ENCODE measurements around the gene SEMA6C.

SEMA6C gene

DNA sequence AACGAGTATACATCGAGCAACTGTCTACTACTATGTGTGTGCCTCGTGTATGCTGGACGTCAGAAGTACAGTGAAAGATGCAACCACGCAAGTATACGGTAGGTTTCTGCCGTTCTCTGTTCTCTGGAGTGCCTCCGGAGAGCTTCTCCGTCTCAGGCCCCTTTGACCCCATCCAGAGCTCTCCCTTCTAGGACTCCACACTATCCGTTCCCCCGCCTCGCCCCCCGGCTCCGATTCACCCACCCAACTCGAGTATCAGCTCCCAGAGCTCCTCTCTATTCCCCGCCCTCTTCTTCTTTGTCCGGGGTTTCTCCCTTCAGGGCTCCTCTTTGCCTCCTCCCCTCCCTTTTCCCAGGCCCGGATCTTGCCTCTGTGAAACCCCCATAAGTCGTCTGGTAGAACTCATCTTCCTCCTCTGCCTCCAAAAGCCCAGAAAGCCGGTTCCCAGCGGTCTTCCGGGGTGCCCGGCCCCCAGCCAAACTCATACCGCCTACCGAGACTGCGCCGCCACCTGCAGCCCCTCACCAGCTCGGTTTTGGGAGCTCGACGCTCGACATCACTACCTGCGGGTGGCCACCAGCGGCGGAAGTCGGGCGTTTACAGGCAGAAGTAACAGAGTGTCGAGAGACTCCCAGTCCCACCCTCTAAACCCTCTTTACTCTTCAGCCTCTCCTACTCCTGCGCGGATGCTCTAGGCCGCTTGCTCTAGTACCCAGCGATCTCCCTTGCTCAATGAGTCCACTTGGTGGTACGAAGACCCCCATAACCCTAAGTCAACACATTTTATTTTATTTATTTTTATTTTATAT, 43.4 kb upstream of the SEMA6C start, which contains the start of gene VPS72 (continued):
- TF ChIP-seq, protein P1, sequence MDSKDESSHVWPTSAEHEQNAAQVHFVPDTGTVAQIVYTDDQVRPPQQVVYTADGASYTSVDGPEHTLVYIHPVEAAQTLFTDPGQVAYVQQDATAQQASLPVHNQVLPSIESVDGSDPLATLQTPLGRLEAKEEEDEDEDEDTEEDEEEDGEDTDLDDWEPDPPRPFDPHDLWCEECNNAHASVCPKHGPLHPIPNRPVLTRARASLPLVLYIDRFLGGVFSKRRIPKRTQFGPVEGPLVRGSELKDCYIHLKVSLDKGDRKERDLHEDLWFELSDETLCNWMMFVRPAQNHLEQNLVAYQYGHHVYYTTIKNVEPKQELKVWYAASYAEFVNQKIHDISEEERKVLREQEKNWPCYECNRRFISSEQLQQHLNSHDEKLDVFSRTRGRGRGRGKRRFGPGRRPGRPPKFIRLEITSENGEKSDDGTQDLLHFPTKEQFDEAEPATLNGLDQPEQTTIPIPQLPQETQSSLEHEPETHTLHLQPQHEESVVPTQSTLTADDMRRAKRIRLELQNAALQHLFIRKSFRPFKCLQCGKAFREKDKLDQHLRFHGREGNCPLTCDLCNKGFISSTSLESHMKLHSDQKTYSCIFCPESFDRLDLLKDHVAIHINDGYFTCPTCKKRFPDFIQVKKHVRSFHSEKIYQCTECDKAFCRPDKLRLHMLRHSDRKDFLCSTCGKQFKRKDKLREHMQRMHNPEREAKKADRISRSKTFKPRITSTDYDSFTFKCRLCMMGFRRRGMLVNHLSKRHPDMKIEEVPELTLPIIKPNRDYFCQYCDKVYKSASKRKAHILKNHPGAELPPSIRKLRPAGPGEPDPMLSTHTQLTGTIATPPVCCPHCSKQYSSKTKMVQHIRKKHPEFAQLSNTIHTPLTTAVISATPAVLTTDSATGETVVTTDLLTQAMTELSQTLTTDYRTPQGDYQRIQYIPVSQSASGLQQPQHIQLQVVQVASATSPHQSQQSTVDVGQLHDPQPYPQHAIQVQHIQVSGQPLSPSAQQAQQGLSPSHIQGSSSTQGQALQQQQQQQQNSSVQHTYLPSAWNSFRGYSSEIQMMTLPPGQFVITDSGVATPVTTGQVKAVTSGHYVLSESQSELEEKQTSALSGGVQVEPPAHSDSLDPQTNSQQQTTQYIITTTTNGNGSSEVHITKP (tag by site-specific recombination; IDR thresholded peaks at IDR 0.05), result peak; percentile 62
- TF ChIP-seq, protein P2, sequence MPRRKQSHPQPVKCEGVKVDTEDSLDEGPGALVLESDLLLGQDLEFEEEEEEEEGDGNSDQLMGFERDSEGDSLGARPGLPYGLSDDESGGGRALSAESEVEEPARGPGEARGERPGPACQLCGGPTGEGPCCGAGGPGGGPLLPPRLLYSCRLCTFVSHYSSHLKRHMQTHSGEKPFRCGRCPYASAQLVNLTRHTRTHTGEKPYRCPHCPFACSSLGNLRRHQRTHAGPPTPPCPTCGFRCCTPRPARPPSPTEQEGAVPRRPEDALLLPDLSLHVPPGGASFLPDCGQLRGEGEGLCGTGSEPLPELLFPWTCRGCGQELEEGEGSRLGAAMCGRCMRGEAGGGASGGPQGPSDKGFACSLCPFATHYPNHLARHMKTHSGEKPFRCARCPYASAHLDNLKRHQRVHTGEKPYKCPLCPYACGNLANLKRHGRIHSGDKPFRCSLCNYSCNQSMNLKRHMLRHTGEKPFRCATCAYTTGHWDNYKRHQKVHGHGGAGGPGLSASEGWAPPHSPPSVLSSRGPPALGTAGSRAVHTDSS (tag by site-specific recombination; IDR thresholded peaks at IDR 0.05), result 0 out of 2 replicates have a peak, but pooled peaks have one; percentile 43
- 0 out of 2 replicates have a peak, but pooled peaks have one; percentile 42 for TF ChIP-seq OVOL3 (tag by site-specific recombination; IDR thresholded peaks at IDR 0.05)
- no peak for TF ChIP-seq EGR2 (tag by site-specific recombination; IDR thresholded peaks at IDR 0.05; ENCODE audit: low read depth)
- TF ChIP-seq, protein P3, sequence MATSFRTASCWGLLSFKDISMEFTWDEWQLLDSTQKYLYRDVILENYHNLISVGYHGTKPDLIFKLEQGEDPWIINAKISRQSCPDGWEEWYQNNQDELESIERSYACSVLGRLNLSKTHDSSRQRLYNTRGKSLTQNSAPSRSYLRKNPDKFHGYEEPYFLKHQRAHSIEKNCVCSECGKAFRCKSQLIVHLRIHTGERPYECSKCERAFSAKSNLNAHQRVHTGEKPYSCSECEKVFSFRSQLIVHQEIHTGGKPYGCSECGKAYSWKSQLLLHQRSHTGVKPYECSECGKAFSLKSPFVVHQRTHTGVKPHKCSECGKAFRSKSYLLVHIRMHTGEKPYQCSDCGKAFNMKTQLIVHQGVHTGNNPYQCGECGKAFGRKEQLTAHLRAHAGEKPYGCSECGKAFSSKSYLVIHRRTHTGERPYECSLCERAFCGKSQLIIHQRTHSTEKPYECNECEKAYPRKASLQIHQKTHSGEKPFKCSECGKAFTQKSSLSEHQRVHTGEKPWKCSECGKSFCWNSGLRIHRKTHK (tag by site-specific recombination; IDR thresholded peaks at IDR 0.05), result no peak
- no peak for TF ChIP-seq ZNF202 (tag by site-specific recombination; IDR thresholded peaks at IDR 0.05; ENCODE audit: borderline replicate concordance)
- TF ChIP-seq ZFP41 (tag by site-specific recombination; IDR thresholded peaks at IDR 0.05; ENCODE audit: borderline replicate concordance), result no peak
- TF ChIP-seq ZNF24 (tag by site-specific recombination; IDR thresholded peaks at IDR 0.05), result peak; percentile 87; the same call in 1 of the 2 replicates
- peak; percentile 92 for TF ChIP-seq ZEB2 (tag by site-specific recombination; IDR thresholded peaks at IDR 0.05)
- TF ChIP-seq ZNF560 (tag by site-specific recombination; IDR thresholded peaks at IDR 0.05; ENCODE audit: borderline replicate concordance), result no peak
- no peak for TF ChIP-seq SETDB1 (IDR thresholded peaks at IDR 0.05; ENCODE audit: insufficient read length, low read length)
- 0 out of 2 replicates have a peak, but pooled peaks have one; percentile 13 for TF ChIP-seq ZNF792 (tag by site-specific recombination; IDR thresholded peaks at IDR 0.05)
- TF ChIP-seq, protein P4, sequence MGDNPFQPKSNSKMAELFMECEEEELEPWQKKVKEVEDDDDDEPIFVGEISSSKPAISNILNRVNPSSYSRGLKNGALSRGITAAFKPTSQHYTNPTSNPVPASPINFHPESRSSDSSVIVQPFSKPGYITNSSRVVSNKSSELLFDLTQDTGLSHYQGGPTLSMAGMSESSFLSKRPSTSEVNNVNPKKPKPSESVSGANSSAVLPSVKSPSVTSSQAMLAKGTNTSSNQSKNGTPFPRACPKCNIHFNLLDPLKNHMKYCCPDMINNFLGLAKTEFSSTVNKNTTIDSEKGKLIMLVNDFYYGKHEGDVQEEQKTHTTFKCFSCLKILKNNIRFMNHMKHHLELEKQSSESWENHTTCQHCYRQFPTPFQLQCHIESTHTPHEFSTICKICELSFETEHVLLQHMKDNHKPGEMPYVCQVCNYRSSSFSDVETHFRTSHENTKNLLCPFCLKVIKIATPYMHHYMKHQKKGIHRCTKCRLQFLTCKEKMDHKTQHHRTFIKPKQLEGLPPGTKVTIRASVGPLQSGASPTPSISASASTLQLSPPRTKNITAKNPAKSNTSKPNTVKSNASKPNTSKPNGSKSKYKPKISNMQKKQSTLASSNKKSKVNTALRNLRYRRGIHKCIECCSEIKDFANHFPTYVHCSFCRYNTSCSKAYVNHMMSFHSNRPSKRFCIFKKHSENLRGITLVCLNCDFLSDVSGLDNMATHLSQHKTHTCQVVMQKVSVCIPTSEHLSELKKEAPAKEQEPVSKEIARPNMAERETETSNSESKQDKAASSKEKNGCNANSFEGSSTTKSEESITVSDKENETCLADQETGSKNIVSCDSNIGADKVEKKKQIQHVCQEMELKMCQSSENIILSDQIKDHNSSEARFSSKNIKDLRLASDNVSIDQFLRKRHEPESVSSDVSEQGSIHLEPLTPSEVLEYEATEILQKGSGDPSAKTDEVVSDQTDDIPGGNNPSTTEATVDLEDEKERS (tag by site-specific recombination; IDR thresholded peaks at IDR 0.05), result no peak
- TF ChIP-seq, protein P5, sequence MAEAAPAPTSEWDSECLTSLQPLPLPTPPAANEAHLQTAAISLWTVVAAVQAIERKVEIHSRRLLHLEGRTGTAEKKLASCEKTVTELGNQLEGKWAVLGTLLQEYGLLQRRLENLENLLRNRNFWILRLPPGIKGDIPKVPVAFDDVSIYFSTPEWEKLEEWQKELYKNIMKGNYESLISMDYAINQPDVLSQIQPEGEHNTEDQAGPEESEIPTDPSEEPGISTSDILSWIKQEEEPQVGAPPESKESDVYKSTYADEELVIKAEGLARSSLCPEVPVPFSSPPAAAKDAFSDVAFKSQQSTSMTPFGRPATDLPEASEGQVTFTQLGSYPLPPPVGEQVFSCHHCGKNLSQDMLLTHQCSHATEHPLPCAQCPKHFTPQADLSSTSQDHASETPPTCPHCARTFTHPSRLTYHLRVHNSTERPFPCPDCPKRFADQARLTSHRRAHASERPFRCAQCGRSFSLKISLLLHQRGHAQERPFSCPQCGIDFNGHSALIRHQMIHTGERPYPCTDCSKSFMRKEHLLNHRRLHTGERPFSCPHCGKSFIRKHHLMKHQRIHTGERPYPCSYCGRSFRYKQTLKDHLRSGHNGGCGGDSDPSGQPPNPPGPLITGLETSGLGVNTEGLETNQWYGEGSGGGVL (tag by site-specific recombination; IDR thresholded peaks at IDR 0.05), result peak; percentile 40; the same call in 1 of the 2 replicates
- 0 out of 2 replicates have a peak, but pooled peaks have one; percentile 48 for TF ChIP-seq ZFP69B (tag by site-specific recombination; IDR thresholded peaks at IDR 0.05)
- TF ChIP-seq, protein P6, sequence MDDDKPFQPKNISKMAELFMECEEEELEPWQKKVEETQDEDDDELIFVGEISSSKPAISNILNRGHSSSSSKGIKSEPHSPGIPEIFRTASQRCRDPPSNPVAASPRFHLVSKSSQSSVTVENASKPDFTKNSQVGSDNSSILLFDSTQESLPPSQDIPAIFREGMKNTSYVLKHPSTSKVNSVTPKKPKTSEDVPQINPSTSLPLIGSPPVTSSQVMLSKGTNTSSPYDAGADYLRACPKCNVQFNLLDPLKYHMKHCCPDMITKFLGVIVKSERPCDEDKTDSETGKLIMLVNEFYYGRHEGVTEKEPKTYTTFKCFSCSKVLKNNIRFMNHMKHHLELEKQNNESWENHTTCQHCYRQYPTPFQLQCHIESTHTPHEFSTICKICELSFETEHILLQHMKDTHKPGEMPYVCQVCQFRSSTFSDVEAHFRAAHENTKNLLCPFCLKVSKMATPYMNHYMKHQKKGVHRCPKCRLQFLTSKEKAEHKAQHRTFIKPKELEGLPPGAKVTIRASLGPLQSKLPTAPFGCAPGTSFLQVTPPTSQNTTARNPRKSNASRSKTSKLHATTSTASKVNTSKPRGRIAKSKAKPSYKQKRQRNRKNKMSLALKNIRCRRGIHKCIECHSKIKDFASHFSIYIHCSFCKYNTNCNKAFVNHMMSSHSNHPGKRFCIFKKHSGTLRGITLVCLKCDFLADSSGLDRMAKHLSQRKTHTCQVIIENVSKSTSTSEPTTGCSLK (tag by site-specific recombination; IDR thresholded peaks at IDR 0.05), result no peak
- peak; percentile 59; the same call in 1 of the 2 replicates for TF ChIP-seq ZNF629 (tag by site-specific recombination; IDR thresholded peaks at IDR 0.05)
- TF ChIP-seq ZNF530 (tag by site-specific recombination; IDR thresholded peaks at IDR 0.05; ENCODE audit: low read depth), result no peak
- TF ChIP-seq ZNF830 (tag by site-specific recombination; IDR thresholded peaks at IDR 0.05; ENCODE audit: low read depth), result no peak
- no peak for TF ChIP-seq ZNF433 (tag by site-specific recombination; IDR thresholded peaks at IDR 0.05; ENCODE audit: low read depth)
- TF ChIP-seq, protein P7, sequence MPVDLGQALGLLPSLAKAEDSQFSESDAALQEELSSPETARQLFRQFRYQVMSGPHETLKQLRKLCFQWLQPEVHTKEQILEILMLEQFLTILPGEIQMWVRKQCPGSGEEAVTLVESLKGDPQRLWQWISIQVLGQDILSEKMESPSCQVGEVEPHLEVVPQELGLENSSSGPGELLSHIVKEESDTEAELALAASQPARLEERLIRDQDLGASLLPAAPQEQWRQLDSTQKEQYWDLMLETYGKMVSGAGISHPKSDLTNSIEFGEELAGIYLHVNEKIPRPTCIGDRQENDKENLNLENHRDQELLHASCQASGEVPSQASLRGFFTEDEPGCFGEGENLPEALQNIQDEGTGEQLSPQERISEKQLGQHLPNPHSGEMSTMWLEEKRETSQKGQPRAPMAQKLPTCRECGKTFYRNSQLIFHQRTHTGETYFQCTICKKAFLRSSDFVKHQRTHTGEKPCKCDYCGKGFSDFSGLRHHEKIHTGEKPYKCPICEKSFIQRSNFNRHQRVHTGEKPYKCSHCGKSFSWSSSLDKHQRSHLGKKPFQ (tag by site-specific recombination; IDR thresholded peaks at IDR 0.05), result 0 out of 2 replicates have a peak, but pooled peaks have one; percentile 19
- 0 out of 2 replicates have a peak, but pooled peaks have one; percentile 40 for TF ChIP-seq YY1 (tag by site-specific recombination; IDR thresholded peaks at IDR 0.05)
